ENCODE data around the gene GAB3. TPM values are rescaled to one million over a fixed set of nuclear protein-coding genes. Genes with fewer than 3 reads are reported as not detected.
A peak's percentile ranks its signal among the peaks of the same experiment; 100 is the strongest.

The GAB3 gene
- total and polyA plus RNA-seq, 2 of the 4 experiments (the other 2 are of a cell fraction), result 2.2 to 3.7 TPM

- in situ Hi-C loops (cut with MboI; ENCODE audit: low sequenced_read_pairs), result no loop called here
Observed at GRCh38 chrX:154720067-154720466, 30.8 kb downstream of the GAB3 start.

More at GRCh38 chrX:154720067-154720466, 30.8 kb downstream of the GAB3 start:
- ATAC-seq (ENCODE audit: low read depth) (no peak), DNase-seq (no peak)
- Histone ChIP-seq H3K4me3 (ENCODE audit: insufficient read depth, low read depth, low read length) (no peak overlapping the region), H2BK120ac (ENCODE audit: low read depth, low read length) (no peak overlapping the region), H2AK9ac (replicated peaks; ENCODE audit: low read depth, low read length, poor library complexity) (no peak overlapping the region), H3K9me3 (ENCODE audit: control insufficient read depth, insufficient read depth, low read length) (no peaks in the 10 kb centered on the region), H3K9ac (ENCODE audit: low read depth, low read length) (no peak overlapping the region), H2AK5ac (ENCODE audit: low read depth, low read length) (no peak overlapping the region), H3K4me2 (ENCODE audit: low read depth, low read length) (no peak overlapping the region), H2BK20ac (ENCODE audit: low read depth, low read length) (no peak overlapping the region), H2AFZ (replicated peaks; ENCODE audit: low read length, poor library complexity) (no peak overlapping the region), H2BK15ac (ENCODE audit: low read depth, low read length) (no peak overlapping the region), H3K36me3 (ENCODE audit: control insufficient read depth, insufficient read depth, low read length) (no peaks in the 10 kb centered on the region), H4K20me1 (ENCODE audit: insufficient read depth, low read length) (no peaks in the 10 kb centered on the region; the same call in 1 of the 2 replicates), H3K4me1 (ENCODE audit: control insufficient read depth, insufficient read depth, low read length) (no peaks in the 10 kb centered on the region), H3K79me1 (ENCODE audit: low read depth in 1 of 2, low read length in 2 of 2) (0 out of 4 replicates have a peak, but pooled peaks cover 0 to 3% of the 10 kb centered on the region in 2 experiments), H3K18ac (ENCODE audit: low read depth, low read length) (no peak overlapping the region), H3K9me1 (ENCODE audit: insufficient read depth, low read length) (0 out of 2 replicates have a peak, but pooled peaks cover 4% of the 10 kb centered on the region), H3K27ac (ENCODE audit: insufficient read depth, low read length) (no peak overlapping the region), H4K5ac (ENCODE audit: low read depth, low read length) (no peak overlapping the region), H3K23ac (ENCODE audit: low read depth, low read length) (no peak overlapping the region), H4K91ac (ENCODE audit: insufficient read depth, low read depth, low read length) (no peak overlapping the region), H3K56ac (ENCODE audit: extremely low read depth, insufficient read depth, low read length) (no peak overlapping the region), H3K27me3 (ENCODE audit: control insufficient read depth, insufficient read depth, low read length) (no peaks in the 10 kb centered on the region), H3K14ac (replicated peaks; ENCODE audit: low read depth, low read length) (no peak overlapping the region), H3K4ac (ENCODE audit: low read depth, low read length) (no peak overlapping the region), H4K8ac (ENCODE audit: low read depth in 2 of 2, low read length in 2 of 2) (no peak overlapping the region), H2BK5ac (ENCODE audit: low read depth, low read length, poor library complexity, severe bottlenecking) (no peak overlapping the region)
- ChIA-PET CTCF (no interaction called here), POLR2A (ENCODE audit: unreplicated experiment) (no interaction called here)
- intact Hi-C loops (cut with micrococcal nuclease), result no loop called here
- dilution Hi-C loops (cut with HindIII; ENCODE audit: low sequenced_read_pairs, unreplicated experiment), result no loop called here
- no peak for TF ChIP-seq RCOR1 (IDR thresholded peaks at IDR 0.05; ENCODE audit: insufficient replicate concordance, low read length)
- TF ChIP-seq CEBPB (IDR thresholded peaks at IDR 0.05; ENCODE audit: low read depth, low read length), result peak; percentile 71
- no CpG with 5 or more reads among the region's 4 CpGs for WGBS, 2 experiments (ENCODE audit: extremely low coverage in 2 of 2, insufficient read length in 1 of 2)
- BruUV-seq (replicated peaks), result no TSS peak
